ENCODE results near the gene POLR3F. TPM values are rescaled to one million over a fixed set of nuclear protein-coding genes. Genes with fewer than 3 reads are reported as not detected.

POLR3F gene
- polyA plus RNA-seq, 1 donor from 2014 or later: 47.3 TPM

- Histone ChIP-seq H3K36me3 (ENCODE audit: insufficient read depth, low read length) (no peaks in the 10 kb centered on the region), H2AFZ (ENCODE audit: low read depth, low read length) (no peak overlapping the region), H3K27ac (ENCODE audit: low read length) (no peak overlapping the region), H3K4me2 (ENCODE audit: low read length) (no peak overlapping the region), H3K79me2 (replicated peaks; ENCODE audit: insufficient read depth, low read length) (no peaks in the 10 kb centered on the region), H3K9me3 (ENCODE audit: low read length) (no peaks in the 10 kb centered on the region), H3K4me3 (ENCODE audit: low read length) (no peak overlapping the region), H4K20me1 (ENCODE audit: insufficient read depth) (no peaks in the 10 kb centered on the region), H3K27me3 (ENCODE audit: insufficient read depth, low read depth, low read length) (no peaks in the 10 kb centered on the region), H3K9ac (ENCODE audit: low read length) (no peak overlapping the region), H3F3A (ENCODE audit: insufficient read depth, low read length, poor library complexity, severe bottlenecking) (no peaks in the 10 kb centered on the region), H3K9me2 (ENCODE audit: insufficient read depth, low read length) (no peaks in the 10 kb centered on the region)
- TF ChIP-seq EZH2 (IDR thresholded peaks at IDR 0.05; ENCODE audit: borderline replicate concordance, insufficient read depth, low read length, poor library complexity, severe bottlenecking) (no peak), CTCF (IDR thresholded peaks at IDR 0.05; ENCODE audit: poor library complexity, severe bottlenecking) (no peak), SMC3 (conservative IDR thresholded peaks at IDR 0.05; ENCODE audit: poor library complexity) (no peak), RAD21 (conservative IDR thresholded peaks at IDR 0.05) (no peak), MXI1 (conservative IDR thresholded peaks at IDR 0.05; ENCODE audit: poor library complexity, severe bottlenecking) (no peak), TAF1 (IDR thresholded peaks at IDR 0.05; ENCODE audit: low read depth) (no peak), POLR2AphosphoS5 (IDR thresholded peaks at IDR 0.05) (no peak), EP300 (conservative IDR thresholded peaks at IDR 0.05; ENCODE audit: poor library complexity, severe bottlenecking) (no peak)
- TF ChIP-seq, protein P1, sequence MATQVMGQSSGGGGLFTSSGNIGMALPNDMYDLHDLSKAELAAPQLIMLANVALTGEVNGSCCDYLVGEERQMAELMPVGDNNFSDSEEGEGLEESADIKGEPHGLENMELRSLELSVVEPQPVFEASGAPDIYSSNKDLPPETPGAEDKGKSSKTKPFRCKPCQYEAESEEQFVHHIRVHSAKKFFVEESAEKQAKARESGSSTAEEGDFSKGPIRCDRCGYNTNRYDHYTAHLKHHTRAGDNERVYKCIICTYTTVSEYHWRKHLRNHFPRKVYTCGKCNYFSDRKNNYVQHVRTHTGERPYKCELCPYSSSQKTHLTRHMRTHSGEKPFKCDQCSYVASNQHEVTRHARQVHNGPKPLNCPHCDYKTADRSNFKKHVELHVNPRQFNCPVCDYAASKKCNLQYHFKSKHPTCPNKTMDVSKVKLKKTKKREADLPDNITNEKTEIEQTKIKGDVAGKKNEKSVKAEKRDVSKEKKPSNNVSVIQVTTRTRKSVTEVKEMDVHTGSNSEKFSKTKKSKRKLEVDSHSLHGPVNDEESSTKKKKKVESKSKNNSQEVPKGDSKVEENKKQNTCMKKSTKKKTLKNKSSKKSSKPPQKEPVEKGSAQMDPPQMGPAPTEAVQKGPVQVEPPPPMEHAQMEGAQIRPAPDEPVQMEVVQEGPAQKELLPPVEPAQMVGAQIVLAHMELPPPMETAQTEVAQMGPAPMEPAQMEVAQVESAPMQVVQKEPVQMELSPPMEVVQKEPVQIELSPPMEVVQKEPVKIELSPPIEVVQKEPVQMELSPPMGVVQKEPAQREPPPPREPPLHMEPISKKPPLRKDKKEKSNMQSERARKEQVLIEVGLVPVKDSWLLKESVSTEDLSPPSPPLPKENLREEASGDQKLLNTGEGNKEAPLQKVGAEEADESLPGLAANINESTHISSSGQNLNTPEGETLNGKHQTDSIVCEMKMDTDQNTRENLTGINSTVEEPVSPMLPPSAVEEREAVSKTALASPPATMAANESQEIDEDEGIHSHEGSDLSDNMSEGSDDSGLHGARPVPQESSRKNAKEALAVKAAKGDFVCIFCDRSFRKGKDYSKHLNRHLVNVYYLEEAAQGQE (IDR thresholded peaks at IDR 0.05; ENCODE audit: borderline replicate concordance): no peak
These were observed 40.0 kb upstream of the POLR3F start for GRCh38 chr20:18427214-18427613.

GRCh38 chr20:18428490-18429173 is 38.6 kb upstream of the POLR3F start:
- Histone ChIP-seq H3K4me3 (ENCODE audit: low read length) (no peak overlapping the region), H3K9me3 (ENCODE audit: low read length) (no peaks in the 10 kb centered on the region), H2AFZ (ENCODE audit: low read depth, low read length) (no peak overlapping the region), H3K9ac (ENCODE audit: low read length) (no peak overlapping the region), H3K4me2 (ENCODE audit: low read length) (no peak overlapping the region), H3F3A (ENCODE audit: insufficient read depth, low read length, poor library complexity, severe bottlenecking) (no peaks in the 10 kb centered on the region), H4K20me1 (ENCODE audit: insufficient read depth) (no peaks in the 10 kb centered on the region), H3K36me3 (ENCODE audit: insufficient read depth, low read length) (no peaks in the 10 kb centered on the region), H3K9me2 (ENCODE audit: insufficient read depth, low read length) (no peaks in the 10 kb centered on the region), H3K79me2 (replicated peaks; ENCODE audit: insufficient read depth, low read length) (no peaks in the 10 kb centered on the region), H3K27ac (ENCODE audit: low read length) (no peak overlapping the region), H3K27me3 (ENCODE audit: insufficient read depth, low read depth, low read length) (no peaks in the 10 kb centered on the region)
- TF ChIP-seq, protein P1 (IDR thresholded peaks at IDR 0.05; ENCODE audit: borderline replicate concordance): no peak
- TF ChIP-seq POLR2AphosphoS5 (IDR thresholded peaks at IDR 0.05): no peak
- no peak for TF ChIP-seq EZH2 (IDR thresholded peaks at IDR 0.05; ENCODE audit: borderline replicate concordance, insufficient read depth, low read length, poor library complexity, severe bottlenecking)
- no peak for TF ChIP-seq MXI1 (conservative IDR thresholded peaks at IDR 0.05; ENCODE audit: poor library complexity, severe bottlenecking)
- TF ChIP-seq CTCF (IDR thresholded peaks at IDR 0.05; ENCODE audit: poor library complexity, severe bottlenecking): no peak

Data from neural cell (in vitro differentiated cells).